Endothelial cell of umbilical vein (primary cell): ENCODE data around the gene GLT8D1. TPM values are rescaled to one million over a fixed set of nuclear protein-coding genes. Genes with fewer than 3 reads are reported as not detected.

Source experiments
- BruUV-seq: library from RNA; stranded (reverse); fragments of 400-500 nt; replicated peaks from 2 replicates; lab custom pipeline; 2021; lab: Mats Ljungman, UMichigan
- CTCF ChIA-PET: fragments of 300-600, 350-600 bp; sonication (Branson Sonifier 250); formaldehyde crosslinking; loops from one replicate; lab custom pipeline; 2021; ENCODE audit warnings: antibody characterized with exemption, inconsistent platforms; lab: Charles Lee
- POLR2A ChIA-PET: fragments of 300-600, 350-600 bp; sonication (Branson Sonifier 250); formaldehyde crosslinking; loops from one replicate; lab custom pipeline; 2021; ENCODE audit warnings: antibody characterized with exemption, inconsistent platforms; lab: Charles Lee
- DNase-seq: peaks from one replicate; pipeline ENCODE4 v3.0.0-alpha.2; 2011; ENCODE audit warnings: low read depth, low spot score
- FAIRE-seq: peaks from 2 replicates; lab custom pipeline; 2011; peaks lifted over from hg19 to GRCh38; lab: Jason Lieb, UNC
- H2AFZ ChIP-seq: 2 replicates; pipeline ENCODE4 v1.6.0; 2012; ENCODE audit warnings: low read depth, low read length, control low read depth, inconsistent platforms
- H3K27ac ChIP-seq: 2 replicates; pipeline ENCODE4 v1.5.1; 2011; ENCODE audit warnings: low read depth, mild to moderate bottlenecking, control low read depth, low read length, moderate library complexity; ENCODE audit not compliant: insufficient read depth
- H3K27me3 ChIP-seq, 2 experiments: 2 replicates each; pipeline versions ENCODE4 v1.6.0 to v1.6.1; 2011; ENCODE audit warnings: low read length in 2 of 2, mixed read lengths in 1 of 2; ENCODE audit not compliant: control insufficient read depth in 2 of 2, insufficient read depth in 2 of 2
- H3K36me3 ChIP-seq, 2 experiments: 2 replicates in 1 of 2; 3 replicates in 1 of 2; pipeline ENCODE4 v1.5.1; 2011; ENCODE audit warnings: low read length in 2 of 2, mild to moderate bottlenecking in 1 of 2, moderate library complexity in 1 of 2; ENCODE audit not compliant: control insufficient read depth in 2 of 2, insufficient read depth in 2 of 2; ENCODE audit errors: extremely low read depth in 1 of 2
- H3K4me1 ChIP-seq: 3 replicates; pipeline ENCODE4 v1.5.1; 2011; ENCODE audit warnings: mild to moderate bottlenecking, low read length; ENCODE audit not compliant: control insufficient read depth, insufficient read depth; ENCODE audit errors: extremely low read depth
- H3K4me2 ChIP-seq: 2 replicates; pipeline ENCODE4 v1.6.1; 2011; ENCODE audit warnings: low read length, control low read depth, mixed read lengths; ENCODE audit not compliant: insufficient read depth
- H3K4me3 ChIP-seq, 3 experiments: fragments of 200-600 bp in 1 of 3; sonication (generic), shearing (Covaris generic) in 1 of 3; replicated peaks in 1 of 3; 2 replicates each; pipeline ENCODE4 v1.5.1; 2011 to 2016; ENCODE audit warnings: control low read depth in 3 of 3, low read length in 3 of 3, mild to moderate bottlenecking in 2 of 3, inconsistent platforms in 1 of 3, low read depth in 1 of 3, moderate library complexity in 1 of 3; ENCODE audit not compliant: insufficient read depth in 1 of 3
- H3K79me2 ChIP-seq: 2 replicates; pipeline ENCODE4 v1.6.0; 2012; ENCODE audit warnings: low read length, inconsistent platforms; ENCODE audit not compliant: control insufficient read depth, insufficient read depth
- H3K9ac ChIP-seq: replicated peaks from 2 replicates; pipeline ENCODE3; 2011; ENCODE audit warnings: low read length, control low read depth; ENCODE audit not compliant: insufficient read depth; ENCODE audit errors: extremely low read depth
- H3K9me1 ChIP-seq: replicated peaks from 3 replicates; pipeline ENCODE4 v1.6.0; 2011; ENCODE audit warnings: mild to moderate bottlenecking, low read length; ENCODE audit not compliant: control insufficient read depth, insufficient read depth; ENCODE audit errors: extremely low read depth
- H3K9me3 ChIP-seq: replicated peaks from 2 replicates; pipeline ENCODE4 v1.5.1; 2012; ENCODE audit warnings: low read length, inconsistent platforms; ENCODE audit not compliant: control insufficient read depth, insufficient read depth
- H4K20me1 ChIP-seq: replicated peaks from 2 replicates; pipeline ENCODE3; 2011; ENCODE audit warnings: mild to moderate bottlenecking, low read length; ENCODE audit not compliant: control insufficient read depth, insufficient read depth; ENCODE audit errors: extremely low read depth
- EZH2 ChIP-seq: IDR thresholded peaks from 2 replicates; pipeline ENCODE4 v1.6.1; 2012; ENCODE audit warnings: borderline replicate concordance, low read depth, mild to moderate bottlenecking, moderate library complexity, low read length, inconsistent platforms; ENCODE audit not compliant: severe bottlenecking
- FOS ChIP-seq: IDR thresholded peaks from 2 replicates; pipeline ENCODE4 v1.6.1; 2011; ENCODE audit warnings: mild to moderate bottlenecking, low read length, moderate library complexity, borderline replicate concordance; ENCODE audit not compliant: insufficient read depth
- GATA2 ChIP-seq: IDR thresholded peaks from 2 replicates; pipeline ENCODE4 v1.7.0; 2011; ENCODE audit warnings: low read depth, mild to moderate bottlenecking, moderate library complexity, mixed read lengths, low read length; ENCODE audit not compliant: insufficient read length, insufficient read depth
- JUN ChIP-seq: IDR thresholded peaks from 2 replicates; pipeline ENCODE4 v1.6.1; 2011; ENCODE audit warnings: borderline replicate concordance, low read depth; ENCODE audit not compliant: insufficient read length, insufficient read depth
- MYC ChIP-seq: IDR thresholded peaks from one replicate; pipeline ENCODE4 v1.6.1; 2011; ENCODE audit warnings: mild to moderate bottlenecking, low read depth, low read length
- POLR2A ChIP-seq: IDR thresholded peaks from 2 replicates; pipeline ENCODE4 v1.6.1; 2012; ENCODE audit warnings: low read depth, mild to moderate bottlenecking, control low read depth, low read length
- POLR2AphosphoS5 ChIP-seq: IDR thresholded peaks from 2 replicates; pipeline ENCODE4 v1.6.1; 2012; ENCODE audit warnings: low read depth, mild to moderate bottlenecking, control low read depth, low read length, moderate library complexity; ENCODE audit not compliant: insufficient read depth
- dilution Hi-C: fragments of 300-500 bp; cut with MboI; formaldehyde crosslinking; loops from one replicate; pipeline ENCODE4 v1.15.0; 2019; ENCODE audit warnings: low sequenced_read_pairs; ENCODE audit not compliant: extremely low pct_ligation_motif_present
- intact Hi-C: fragments of 100-400 bp; cut with micrococcal nuclease; formaldehyde crosslinking; loops from one replicate; pipeline ENCODE4 v1.10.0; 2022
- polyA plus RNA-seq, 4 experiments: library from polyadenylated mRNA; depleted of rRNA in 3 of 4; stranded (reverse) in 3 of 4; unstranded in 1 of 4; fragments of >200 nt; gene quantifications; 2 replicates each; pipeline versions ENCODE4 v1.2.1 to v1.2.3, GENCODE V29; 2011 to 2012; ENCODE audit warnings: missing spikeins in 1 of 4
- total RNA-seq: library from RNA; stranded (reverse); gene quantifications from 2 replicates; pipeline ENCODE4 v1.2.3, GENCODE V29; 2021
- TF ChIP-seq, protein P1 (sequence below): IDR thresholded peaks from 2 replicates; pipeline ENCODE4 v1.6.1; 2011; ENCODE audit not compliant: insufficient read depth, insufficient read length
- TF ChIP-seq, protein P2 (sequence below), 2 donors: IDR thresholded peaks; 1 replicate in 1 of 2; 2 replicates in 1 of 2; pipeline ENCODE4 v1.5.1; 2011; ENCODE audit warnings: low read length in 2 of 2, mild to moderate bottlenecking in 2 of 2, moderate library complexity in 2 of 2, control low read depth in 1 of 2, inconsistent platforms in 1 of 2, low read depth in 1 of 2; ENCODE audit not compliant: insufficient read depth in 1 of 2; ENCODE audit errors: extremely low read depth in 1 of 2

Gene GLT8D1
- total and polyA plus RNA-seq, 2 donors (not counting 3 experiments of a cell fraction or from before 2014, with no cell fraction given) = 63.7 to 73.5 TPM

DNA sequence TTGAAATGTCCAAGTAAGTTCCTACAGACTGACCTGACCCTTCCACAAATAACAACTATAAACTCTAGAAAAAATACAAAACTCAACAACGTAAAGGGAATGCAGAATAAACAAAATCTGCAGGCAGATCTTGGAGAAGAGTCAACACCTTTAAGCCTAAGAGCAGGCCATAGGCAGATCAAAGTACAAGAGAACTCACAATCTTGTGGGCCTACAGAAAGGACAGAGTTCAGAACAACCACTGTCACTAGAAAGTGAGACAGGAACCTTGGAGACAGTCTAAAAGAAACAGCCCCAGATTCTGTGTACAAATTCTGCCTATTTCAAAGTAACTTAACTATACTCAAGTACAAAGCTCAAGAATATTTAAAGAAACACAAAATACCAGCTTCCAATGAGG lies 34.1 kb upstream of the GLT8D1 start:
- H2AFZ ChIP-seq = no peak overlapping the region
- intact Hi-C loops (loop anchor here (5.0 kb wide), 1 partner anchor 248 kb away; no protein-coding TSS in a partner anchor), dilution Hi-C loops (no loop called here)
- H3K4me1 ChIP-seq = no peaks in the 10 kb centered on the region
- CTCF ChIA-PET = interaction anchor here (1.2 kb wide), 1 partner anchor 81 kb away, joined by 3 read pairs; no protein-coding TSS in a partner anchor
- no peaks in the 10 kb centered on the region for H3K9me3 ChIP-seq
- H3K79me2 ChIP-seq = no peaks in the 10 kb centered on the region
- TF ChIP-seq EZH2 = no peak
- TF ChIP-seq, protein P1, sequence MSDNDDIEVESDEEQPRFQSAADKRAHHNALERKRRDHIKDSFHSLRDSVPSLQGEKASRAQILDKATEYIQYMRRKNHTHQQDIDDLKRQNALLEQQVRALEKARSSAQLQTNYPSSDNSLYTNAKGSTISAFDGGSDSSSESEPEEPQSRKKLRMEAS = no peak
- TF ChIP-seq, protein P2, sequence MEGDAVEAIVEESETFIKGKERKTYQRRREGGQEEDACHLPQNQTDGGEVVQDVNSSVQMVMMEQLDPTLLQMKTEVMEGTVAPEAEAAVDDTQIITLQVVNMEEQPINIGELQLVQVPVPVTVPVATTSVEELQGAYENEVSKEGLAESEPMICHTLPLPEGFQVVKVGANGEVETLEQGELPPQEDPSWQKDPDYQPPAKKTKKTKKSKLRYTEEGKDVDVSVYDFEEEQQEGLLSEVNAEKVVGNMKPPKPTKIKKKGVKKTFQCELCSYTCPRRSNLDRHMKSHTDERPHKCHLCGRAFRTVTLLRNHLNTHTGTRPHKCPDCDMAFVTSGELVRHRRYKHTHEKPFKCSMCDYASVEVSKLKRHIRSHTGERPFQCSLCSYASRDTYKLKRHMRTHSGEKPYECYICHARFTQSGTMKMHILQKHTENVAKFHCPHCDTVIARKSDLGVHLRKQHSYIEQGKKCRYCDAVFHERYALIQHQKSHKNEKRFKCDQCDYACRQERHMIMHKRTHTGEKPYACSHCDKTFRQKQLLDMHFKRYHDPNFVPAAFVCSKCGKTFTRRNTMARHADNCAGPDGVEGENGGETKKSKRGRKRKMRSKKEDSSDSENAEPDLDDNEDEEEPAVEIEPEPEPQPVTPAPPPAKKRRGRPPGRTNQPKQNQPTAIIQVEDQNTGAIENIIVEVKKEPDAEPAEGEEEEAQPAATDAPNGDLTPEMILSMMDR (IDR thresholded peaks at IDR 0.05; ENCODE audit: extremely low read depth in 1 of 2, insufficient read depth in 1 of 2, low read depth in 1 of 2, low read length in 2 of 2) = no peak
- no peak for TF ChIP-seq POLR2AphosphoS5
- TF ChIP-seq FOS = no peak
- no peak for TF ChIP-seq MYC
- TF ChIP-seq POLR2A = no peak
- TF ChIP-seq JUN = no peak
- TF ChIP-seq GATA2 = no peak
- no peaks in the 10 kb centered on the region for H3K9me1 ChIP-seq
- H3K36me3 ChIP-seq = peaks cover 3 to 4% of the 10 kb centered on the region in 2 experiments
- H3K9ac ChIP-seq = no peak overlapping the region
- no peak overlapping the region for H3K4me2 ChIP-seq
- BruUV-seq = no TSS peak
- no peak overlapping the region for H3K27ac ChIP-seq
- H3K4me3 ChIP-seq = no peak overlapping the region
- H4K20me1 ChIP-seq = no peaks in the 10 kb centered on the region
- FAIRE-seq (no peak), DNase-seq (no peak)
- POLR2A ChIA-PET = interaction anchor here (0.6 kb wide), 1 partner anchor 145 kb away, joined by 3 read pairs; no protein-coding TSS in a partner anchor
- no peaks in the 10 kb centered on the region for H3K27me3 ChIP-seq
